A549 (cell line): ENCODE results near the gene SRPX2. TPM values are rescaled to one million over a fixed set of nuclear protein-coding genes. Genes with fewer than 3 reads are reported as not detected.

Source experiments
- ATAC-seq, 2 experiments: fragments of 200-7000 bp in 1 of 2; fragments of >200 bp in 1 of 2; cut with Nextera tagmentation in 1 of 2; cut with Tn5 transposase in 1 of 2; 3 replicates each; pipeline versions ENCODE4 v1.8.0 to v1.9.1; 2018 to 2020; ENCODE audit warnings: mild to moderate bottlenecking in 1 of 2, moderate library complexity in 1 of 2
- CTCF ChIA-PET: fragments of 300-600 bp; sonication (Branson Sonifier 250); formaldehyde crosslinking; extraction: SDS; loops from one replicate; lab custom pipeline; 2021; ENCODE audit warnings: antibody characterized with exemption, inconsistent platforms; lab: Yijun Ruan, JAX
- POLR2A ChIA-PET: fragments of 350-600 bp; formaldehyde crosslinking; extraction: SDS; loops from one replicate; lab custom pipeline; 2021; ENCODE audit warnings: antibody characterized with exemption, inconsistent platforms; lab: Yijun Ruan, JAX
- DNase-seq, 2 experiments: peaks; one replicate each; pipeline versions ENCODE4 v3.0.0 to v3.0.0-alpha.2; 2011 to 2016; ENCODE audit warnings: low read depth in 1 of 2, low spot score in 1 of 2
- FAIRE-seq: peaks from 2 replicates; lab custom pipeline; 2011; peaks lifted over from hg19 to GRCh38; lab: Jason Lieb, UNC
- H3K27ac ChIP-seq, 2 experiments: fragments of >200 bp; sonication (Bioruptor Twin); formaldehyde crosslinking; 3 replicates each; pipeline ENCODE4 v1.5.1; 2016 to 2017
- H3K4me1 ChIP-seq: fragments of >200 bp; sonication (Bioruptor Twin); formaldehyde crosslinking; 3 replicates; pipeline ENCODE4 v1.6.1; 2016
- H3K4me2 ChIP-seq: fragments of >200 bp; sonication (Bioruptor Twin); formaldehyde crosslinking; 3 replicates; pipeline ENCODE4 v1.6.1; 2016
- H3K4me3 ChIP-seq: fragments of >200 bp; sonication (Bioruptor Twin); formaldehyde crosslinking; 3 replicates; pipeline ENCODE4 v1.5.1; 2016
- H3K9me3 ChIP-seq: fragments of >200 bp; sonication (Bioruptor Twin); formaldehyde crosslinking; 3 replicates; pipeline ENCODE4 v1.6.1; 2016
- BCL3 ChIP-seq: fragments of >200 bp; sonication (Bioruptor Twin); formaldehyde crosslinking; IDR thresholded peaks from 3 replicates; pipeline ENCODE4 v1.6.1; 2016
- CEBPB ChIP-seq, 2 experiments: fragments of >200 bp in 1 of 2; sonication (Bioruptor Twin) in 1 of 2; formaldehyde crosslinking in 1 of 2; IDR thresholded peaks; 2 replicates each; pipeline ENCODE4 v1.6.1; 2012 to 2016
- CHD2 ChIP-seq: fragments of 150-350 bp; IDR thresholded peaks from 2 replicates; pipeline ENCODE4 v1.6.1; 2014; ENCODE audit warnings: low read length; ENCODE audit not compliant: partially characterized antibody
- CTCF ChIP-seq: fragments of >200 bp; sonication (Bioruptor Twin); formaldehyde crosslinking; IDR thresholded peaks from 3 replicates; pipeline ENCODE4 v1.5.1; 2016
- E2F6 ChIP-seq: IDR thresholded peaks from 2 replicates; pipeline ENCODE4 v1.6.1; 2012; ENCODE audit warnings: low read depth, borderline replicate concordance
- EHF ChIP-seq: fragments of 250-450 bp; sonication (Bioruptor Pico); IDR thresholded peaks from 2 replicates; pipeline ENCODE4 v1.5.0; 2020; ENCODE audit warnings: mild to moderate bottlenecking
- ESRRA ChIP-seq: fragments of 150-350 bp; IDR thresholded peaks from 2 replicates; pipeline ENCODE4 v1.6.1; 2014; ENCODE audit warnings: mild to moderate bottlenecking, low read length, borderline replicate concordance
- HDAC2 ChIP-seq: fragments of 200-600 bp; sonication (generic); IDR thresholded peaks from 2 replicates; pipeline ENCODE4 v1.6.1; 2016
- HOXA7 ChIP-seq: fragments of 250-450 bp; sonication (Bioruptor Pico); IDR thresholded peaks from 2 replicates; pipeline ENCODE4 v1.5.0; 2020; ENCODE audit warnings: mild to moderate bottlenecking, moderate library complexity
- HOXB13 ChIP-seq: fragments of 250-450 bp; sonication (Bioruptor Pico); IDR thresholded peaks from 2 replicates; pipeline ENCODE4 v1.5.0; 2020; ENCODE audit warnings: low read depth, mild to moderate bottlenecking, moderate library complexity
- JUNB ChIP-seq: fragments of >200 bp; sonication (Bioruptor Twin); formaldehyde crosslinking; IDR thresholded peaks from 2 replicates; pipeline ENCODE4 v1.6.1; 2016
- KDM1A ChIP-seq: fragments of 200-600 bp; sonication (generic); IDR thresholded peaks from 2 replicates; pipeline ENCODE4 v1.6.1; 2016; ENCODE audit warnings: low read depth, mild to moderate bottlenecking
- MAZ ChIP-seq: fragments of 150-350 bp; IDR thresholded peaks from 2 replicates; pipeline ENCODE4 v1.6.1; 2014; ENCODE audit warnings: antibody characterized with exemption, low read depth, low read length, borderline replicate concordance
- MYC ChIP-seq: IDR thresholded peaks from 2 replicates; pipeline ENCODE4 v1.6.1; 2012; ENCODE audit warnings: mild to moderate bottlenecking, inconsistent platforms, low read length, improper control_type of control experiment, borderline replicate concordance
- POLR2AphosphoS2 ChIP-seq: conservative IDR thresholded peaks from 2 replicates; pipeline ENCODE4 v1.6.1; 2012; ENCODE audit warnings: low read length, improper control_type of control experiment, inconsistent platforms
- RAD21 ChIP-seq, 2 experiments: fragments of >200 bp in 1 of 2; sonication (Bioruptor Twin) in 1 of 2; formaldehyde crosslinking in 1 of 2; IDR thresholded peaks in 1 of 2; conservative IDR thresholded peaks in 1 of 2; 2 replicates in 1 of 2; 3 replicates in 1 of 2; pipeline ENCODE4 v1.6.1; 2012 to 2018; ENCODE audit warnings: inconsistent platforms in 1 of 2
- RARB ChIP-seq: fragments of 250-450 bp; sonication (Bioruptor Pico); IDR thresholded peaks from 2 replicates; pipeline ENCODE4 v1.8.0; 2021; ENCODE audit warnings: mild to moderate bottlenecking, moderate library complexity
- USF2 ChIP-seq: fragments of 450-650 bp; IDR thresholded peaks from 2 replicates; pipeline ENCODE4 v1.6.1; 2014; ENCODE audit warnings: antibody characterized with exemption
- ZC3H11A ChIP-seq: fragments of 450-650 bp; IDR thresholded peaks from 2 replicates; pipeline ENCODE4 v1.6.1; 2014; ENCODE audit warnings: antibody characterized with exemption, mild to moderate bottlenecking
- ZSCAN20 ChIP-seq: fragments of 250-450 bp; sonication (Bioruptor Pico); IDR thresholded peaks from 2 replicates; pipeline ENCODE4 v1.8.0; 2022; ENCODE audit warnings: mild to moderate bottlenecking, moderate library complexity
- WGBS: methylation state at CpG from one replicate; pipeline ENCODE4 v1.1.6; 2017; ENCODE audit errors: missing lambda C conversion rate; 5-methylcytosine and 5-hydroxymethylcytosine counted together
- polyA plus RNA-seq, 4 experiments: library from polyadenylated mRNA; depleted of rRNA in 3 of 4; stranded (reverse); fragments of >200 nt; fragmentation: RNase III in 1 of 4; extraction: RNeasy Plus Mini Kit Qiagen cat#74134 plus additional on column Dnase treatment in 1 of 4; gene quantifications; 2 replicates in 3 of 4; 3 replicates in 1 of 4; pipeline ENCODE4 v1.2.3, GENCODE V29; 2011 to 2017

The SRPX2 gene
- polyA plus RNA-seq, 2 of the 4 experiments (the other 2 are of a cell fraction) = 2.3 to 6.7 TPM

- ChIA-PET CTCF (interaction anchor here (1.2 kb wide), 2 partner anchors 16 to 67 kb away, joined by 3 read pairs; no protein-coding TSS in a partner anchor), POLR2A (no interaction called here)
- Histone ChIP-seq H3K27ac (no peak overlapping the region), H3K4me3 (no peak overlapping the region), H3K4me2 (no peak overlapping the region), H3K4me1 (no peaks in the 10 kb centered on the region), H3K9me3 (no peaks in the 10 kb centered on the region)
- FAIRE-seq = no peak
- no peak for ATAC-seq
- DNase-seq = no peak
- TF ChIP-seq CEBPB (IDR thresholded peaks at IDR 0.05) = no peak
- TF ChIP-seq HOXB13 (CRISPR knock-in tag) = no peak
- no peak for TF ChIP-seq MAZ
- TF ChIP-seq ESRRA = no peak
- no peak for TF ChIP-seq E2F6
- no peak for TF ChIP-seq MYC
- TF ChIP-seq EHF (CRISPR knock-in tag) = no peak
- no peak for TF ChIP-seq CTCF
- no peak for TF ChIP-seq JUNB
- no peak for TF ChIP-seq KDM1A
- TF ChIP-seq HDAC2 = no peak
- WGBS = 97% methylated on average over 1 of the region's 1 CpG
Measured at GRCh38 chrX:100700809-100701208, 56.8 kb downstream of the SRPX2 start.

GRCh38 chrX:100704581-100705203 is 60.7 kb downstream of the SRPX2 start:
- no peak overlapping the region for H3K4me3 ChIP-seq
- no peak overlapping the region for H3K4me2 ChIP-seq
- ATAC-seq (no peak), DNase-seq (no peak), FAIRE-seq (peak; percentile 77)
- no peak for TF ChIP-seq KDM1A
- TF ChIP-seq POLR2AphosphoS2 = no peak
- TF ChIP-seq CEBPB (IDR thresholded peaks at IDR 0.05) = no peak
- no peak for TF ChIP-seq USF2
- no peak for TF ChIP-seq ZSCAN20
- TF ChIP-seq BCL3 = no peak
- no peak for TF ChIP-seq ZC3H11A
- no peak for TF ChIP-seq RARB (CRISPR knock-in tag)
- no peak for TF ChIP-seq CHD2
- no peak for TF ChIP-seq HOXA7 (CRISPR knock-in tag)
- TF ChIP-seq RAD21 (conservative IDR thresholded peaks at IDR 0.05 in 1 of 2, IDR thresholded peaks at IDR 0.05 in 1 of 2) = no peak
- ChIA-PET POLR2A (no interaction called here), CTCF (no interaction called here)
- no peaks in the 10 kb centered on the region for H3K9me3 ChIP-seq
- no peak overlapping the region for H3K27ac ChIP-seq
- no peaks in the 10 kb centered on the region for H3K4me1 ChIP-seq
- 48% methylated on average over 3 of the region's 3 CpGs for WGBS
